Midbrain (tissue), 1 donor: ENCODE results near the gene JAG1.
"Not testable (repeated sequence)": the region's sequence is repeated elsewhere in the genome, so short reads cannot be mapped to it uniquely, and the experiment has no call there.

ENCODE experiments used
- DNase-seq: peaks from one replicate; lab custom pipeline; 2025; lab: John Stamatoyannopoulos, UW

JAG1 gene

DNA sequence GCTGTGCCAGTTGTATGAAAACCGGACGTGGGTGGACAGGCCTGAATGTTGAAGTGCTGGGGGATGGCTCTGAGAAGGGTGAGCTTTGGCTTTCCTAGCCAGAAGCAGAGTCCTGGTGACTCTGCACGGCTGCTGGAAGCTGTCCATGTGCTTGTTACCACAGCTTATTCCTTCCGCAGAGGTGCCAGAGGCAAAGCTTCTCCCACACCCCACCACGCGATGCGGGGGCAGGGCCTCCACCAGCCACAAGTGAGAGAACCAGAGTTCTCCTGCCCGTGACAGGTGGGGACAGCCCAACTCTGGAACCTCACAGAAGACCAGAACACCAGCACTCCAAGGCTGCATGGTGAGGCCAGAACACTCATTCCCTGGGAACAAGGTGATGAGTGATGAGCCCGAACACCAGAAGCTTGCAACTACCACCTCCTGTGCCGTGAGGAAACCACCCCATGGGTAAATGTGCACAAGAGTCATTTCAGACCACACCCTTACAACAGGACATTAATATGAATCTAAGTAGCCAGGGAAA lies 36.7 kb downstream of the JAG1 start:
- no peak for DNase-seq

DNA sequence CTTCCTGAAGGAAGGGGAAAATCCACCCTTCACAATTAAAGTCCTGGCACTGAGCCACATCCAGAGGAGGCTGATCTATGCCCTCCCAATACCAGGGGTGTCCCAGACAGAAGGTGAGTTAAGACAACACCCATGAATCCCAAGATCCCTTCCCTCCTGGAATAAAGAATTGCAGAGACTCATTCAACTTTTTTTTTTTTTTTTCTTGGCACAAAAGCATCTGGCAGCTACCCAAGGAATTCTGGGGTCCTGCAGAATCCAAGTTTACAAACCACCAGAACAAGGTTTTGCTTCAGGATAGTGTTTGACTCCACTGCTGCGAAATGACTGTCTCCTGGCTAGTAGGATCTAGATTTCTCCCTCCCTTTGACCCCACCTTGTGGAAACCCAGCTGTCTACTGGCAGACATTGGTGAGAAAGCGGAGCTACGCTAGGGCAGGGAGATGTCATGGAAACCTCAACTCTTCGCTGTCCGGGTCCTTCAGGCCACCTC lies 37.4 kb downstream of the JAG1 start:
- no peak for DNase-seq

DNA sequence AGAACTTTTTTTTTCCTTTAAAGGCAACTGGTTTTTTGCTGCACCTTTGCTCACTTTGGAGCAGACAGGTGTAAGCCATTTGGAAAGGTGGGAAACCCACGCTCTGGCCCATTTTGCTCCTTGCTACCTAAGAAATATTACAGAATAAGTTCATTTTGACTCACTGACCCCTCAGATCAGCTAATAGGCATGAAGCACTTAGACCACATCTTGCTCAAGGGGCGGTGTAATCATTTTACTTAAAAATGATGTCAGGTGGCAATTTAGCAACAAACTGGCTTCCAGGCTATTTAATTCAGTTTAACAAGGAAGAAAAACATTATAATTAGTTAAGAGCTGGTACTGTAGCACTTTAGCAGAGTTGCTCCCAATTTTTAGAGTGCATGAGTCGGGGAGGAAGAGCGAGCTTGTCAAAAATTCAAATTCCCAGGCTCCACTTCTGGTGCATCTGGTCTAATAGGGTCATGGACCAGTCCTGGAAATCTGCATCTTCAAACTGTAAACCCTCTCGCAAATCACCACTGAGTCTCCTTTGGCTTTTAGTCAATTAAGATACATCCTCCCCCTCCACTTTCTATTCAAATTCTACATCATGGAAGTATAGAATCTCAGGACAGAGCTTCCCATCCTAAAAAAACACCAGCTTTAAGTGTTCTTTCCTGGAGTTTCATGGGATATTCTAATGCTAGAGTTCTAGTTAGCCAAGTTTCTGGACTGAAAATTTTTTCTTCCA lies 38.2 kb downstream of the JAG1 start:
- no peak for DNase-seq

DNA sequence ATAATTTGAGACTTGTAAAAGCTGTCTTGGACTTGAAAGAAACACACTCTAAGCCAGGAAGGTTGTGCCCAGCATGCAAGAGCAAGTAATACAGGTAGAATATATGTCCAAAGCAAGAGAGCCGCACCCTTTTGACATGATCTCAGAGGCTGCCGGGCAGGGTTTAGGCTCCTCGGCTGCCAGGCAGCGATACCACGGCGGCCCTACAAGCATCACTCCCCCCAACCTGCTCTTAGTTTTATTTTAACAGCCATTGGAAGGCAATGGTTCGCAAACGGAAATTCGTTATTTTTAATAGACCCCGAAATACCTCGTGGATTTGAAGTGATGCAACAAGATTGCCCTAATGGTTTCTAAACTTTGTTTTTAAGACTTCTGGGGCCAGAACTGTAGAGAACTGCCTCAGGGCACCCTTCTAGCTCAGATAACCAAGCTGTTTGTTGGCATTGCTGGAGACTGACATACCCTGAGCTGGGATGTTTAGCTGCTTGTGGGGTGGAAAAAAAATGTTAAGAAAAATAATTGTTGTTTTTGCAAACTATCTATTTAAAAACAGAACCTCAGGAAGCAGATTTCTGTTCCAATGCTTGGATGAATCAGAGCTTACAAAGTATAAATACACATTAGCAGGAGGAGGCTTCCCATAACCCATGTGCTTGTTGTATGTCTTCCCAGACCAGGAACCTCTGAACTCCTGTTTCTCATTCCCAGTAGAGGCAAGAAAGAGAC lies 39.0 kb downstream of the JAG1 start:
- no peak for DNase-seq

DNA sequence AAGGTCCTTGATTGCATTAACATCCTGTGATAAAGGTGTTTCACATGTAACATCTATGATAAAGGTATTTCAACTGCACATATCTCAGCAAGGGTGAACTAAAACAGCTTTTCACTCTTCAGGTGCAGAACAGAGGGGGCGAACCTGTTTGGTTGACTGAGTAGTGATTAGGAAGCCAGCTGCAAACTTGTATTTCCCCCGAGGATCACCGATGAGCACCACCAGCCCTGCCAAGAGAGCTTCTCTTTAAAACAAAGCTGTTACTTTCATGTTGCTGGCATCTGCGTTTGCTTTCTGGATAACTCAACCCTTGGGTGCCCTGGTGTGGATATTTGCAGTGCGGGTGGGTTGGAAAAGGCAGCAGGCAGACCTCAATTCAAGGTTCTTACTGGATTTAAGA lies 39.6 kb downstream of the JAG1 start:
- no peak for DNase-seq

DNA sequence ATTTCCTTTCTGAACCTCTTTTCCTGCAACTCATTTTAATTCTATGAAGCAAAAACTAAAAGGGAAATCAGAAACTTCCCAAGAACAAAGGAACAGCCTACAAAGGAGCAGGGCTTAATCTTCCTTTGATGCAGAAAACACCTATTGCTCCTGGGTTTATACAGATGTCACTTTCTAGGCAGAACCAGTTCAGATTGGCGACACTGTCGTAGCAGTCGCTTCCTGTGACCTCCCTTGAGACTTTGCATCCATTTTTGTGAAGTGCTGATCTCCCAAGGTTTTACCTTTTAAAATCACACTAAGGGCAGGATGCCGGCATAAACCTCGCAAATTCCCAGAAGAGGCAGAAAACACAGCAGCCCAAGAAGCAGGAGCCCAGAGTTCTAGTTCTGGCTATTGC lies 40.1 kb downstream of the JAG1 start:
- no peak for DNase-seq

DNA sequence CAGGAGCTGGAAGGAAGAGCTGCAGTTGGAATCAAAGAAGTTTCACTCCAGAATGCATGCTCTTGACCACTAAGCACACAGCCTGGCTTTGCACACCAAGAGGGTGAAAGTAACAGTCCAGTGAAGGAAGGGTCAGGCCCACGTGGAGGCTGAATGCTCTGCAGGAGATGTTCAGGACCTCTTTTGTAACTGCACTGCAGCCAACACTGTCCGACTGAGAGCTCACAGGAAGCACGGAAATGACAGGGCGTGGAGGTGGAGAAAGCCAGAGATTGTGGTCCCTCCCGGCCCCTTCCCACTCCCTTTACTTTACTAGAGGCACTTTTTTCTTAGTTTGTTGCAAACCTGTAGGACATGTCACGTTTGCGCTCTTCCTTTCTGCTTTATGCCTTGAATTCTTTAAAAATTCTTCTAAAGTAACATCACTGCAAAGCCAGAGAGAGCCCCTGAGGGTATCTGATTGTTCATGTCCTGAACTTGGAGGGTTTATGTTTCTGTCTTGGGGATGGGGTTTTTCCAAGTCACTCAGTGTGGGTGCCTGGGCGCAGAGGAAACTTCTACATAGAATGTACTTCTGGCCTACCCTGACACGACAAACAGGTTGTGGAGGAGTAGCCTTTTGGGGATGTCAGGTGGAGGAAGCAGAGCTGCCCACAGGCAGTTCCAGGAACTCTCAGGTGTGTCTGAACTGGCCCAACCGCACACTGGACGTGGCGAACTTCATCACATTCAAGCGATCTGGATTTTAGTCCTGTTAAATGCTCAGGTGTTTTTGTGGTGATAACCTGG lies 40.9 kb downstream of the JAG1 start:
- DNase-seq: no peak

DNA sequence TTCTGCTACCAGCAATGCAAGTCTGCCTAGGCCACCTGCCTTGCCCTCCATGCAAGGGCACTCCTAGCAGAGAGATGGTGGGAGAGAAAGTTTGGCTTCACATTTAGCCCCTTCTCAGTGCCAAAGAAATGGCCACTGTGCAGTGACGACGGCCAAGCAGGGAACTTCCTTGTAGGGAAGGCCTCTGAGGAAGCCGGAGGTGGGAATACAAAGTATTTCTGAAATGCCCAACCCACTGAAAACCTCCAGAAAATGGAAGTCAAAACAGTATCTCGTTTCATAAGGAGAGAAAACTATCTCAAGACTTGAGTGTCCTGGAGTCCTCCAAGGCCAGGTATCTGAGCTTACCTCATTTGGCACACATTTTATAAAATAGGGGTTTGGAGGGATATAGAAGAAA lies 42.7 kb downstream of the JAG1 start:
- no peak for DNase-seq

DNA sequence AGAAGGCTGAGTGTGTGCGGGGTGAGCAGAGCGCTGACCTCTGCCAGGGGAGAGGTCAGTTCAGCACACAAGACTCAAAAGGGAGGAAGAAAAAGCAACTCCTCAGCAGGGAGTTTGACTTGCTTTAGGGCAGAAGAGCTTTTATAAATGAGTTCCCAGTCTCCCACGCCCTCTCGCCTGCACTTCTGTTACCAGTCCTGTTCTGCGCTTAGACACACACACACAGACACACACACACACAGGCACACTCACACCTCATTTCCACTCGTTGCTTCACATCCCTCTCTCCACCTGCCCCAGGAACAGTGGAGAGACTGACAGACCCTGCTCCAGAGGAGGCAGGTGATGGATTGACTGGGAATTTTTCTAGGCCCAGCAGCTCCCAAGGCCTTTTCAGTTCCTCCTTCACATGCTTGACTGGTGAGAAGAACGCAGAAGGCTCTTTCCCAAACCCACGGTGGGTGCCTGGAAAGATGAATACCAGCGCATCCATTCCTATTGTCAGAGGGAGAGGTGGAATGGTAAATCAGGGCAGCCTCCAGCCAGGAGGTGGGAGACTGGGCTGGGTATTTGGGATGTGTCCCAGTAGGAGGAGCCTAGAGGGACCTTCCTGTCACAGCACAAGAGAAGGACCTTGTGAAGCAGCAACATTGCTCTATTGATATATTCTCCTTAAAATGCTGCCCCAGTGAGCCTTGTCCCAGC lies 43.7 kb downstream of the JAG1 start:
- DNase-seq: no peak

DNA sequence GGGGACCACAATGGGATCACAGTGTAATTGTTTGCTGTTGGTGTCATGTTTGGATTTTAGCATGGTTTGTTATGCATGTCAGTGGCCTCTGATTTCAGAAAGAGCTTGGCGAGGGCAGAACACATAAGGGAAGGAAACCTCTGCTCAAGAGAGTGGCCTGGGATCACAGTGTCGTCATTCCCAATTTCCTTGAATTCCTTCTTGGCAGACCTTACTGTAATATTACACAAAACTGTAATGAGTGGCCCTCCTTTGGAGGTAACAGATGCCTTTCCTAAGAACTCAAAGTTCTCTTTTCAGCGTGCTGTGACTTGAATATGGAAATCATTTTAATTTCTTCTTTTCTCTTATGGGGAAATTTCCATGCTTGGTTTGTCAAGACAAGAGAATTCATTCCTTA lies 46.9 kb downstream of the JAG1 start:
- DNase-seq: no peak

DNA sequence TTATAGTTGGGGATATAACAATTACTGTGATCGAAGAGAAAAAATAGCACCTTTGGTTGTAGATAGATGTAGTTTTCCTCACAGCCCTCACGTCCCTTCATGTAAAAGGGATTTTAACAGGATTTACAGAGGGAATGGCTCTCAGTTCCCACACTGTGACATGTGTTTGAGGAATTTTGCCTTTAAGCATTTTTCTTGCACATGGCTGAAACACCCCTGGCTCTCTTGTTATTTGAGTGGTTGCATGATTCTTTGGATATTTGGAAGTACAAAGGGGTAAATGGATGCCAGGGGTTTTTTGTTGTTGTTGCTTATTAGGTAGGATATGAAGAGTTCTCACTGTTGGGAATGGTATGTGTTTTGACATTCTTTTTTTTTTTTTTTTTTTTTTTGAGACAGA lies 48.2 kb downstream of the JAG1 start:
- no peak for DNase-seq

DNA sequence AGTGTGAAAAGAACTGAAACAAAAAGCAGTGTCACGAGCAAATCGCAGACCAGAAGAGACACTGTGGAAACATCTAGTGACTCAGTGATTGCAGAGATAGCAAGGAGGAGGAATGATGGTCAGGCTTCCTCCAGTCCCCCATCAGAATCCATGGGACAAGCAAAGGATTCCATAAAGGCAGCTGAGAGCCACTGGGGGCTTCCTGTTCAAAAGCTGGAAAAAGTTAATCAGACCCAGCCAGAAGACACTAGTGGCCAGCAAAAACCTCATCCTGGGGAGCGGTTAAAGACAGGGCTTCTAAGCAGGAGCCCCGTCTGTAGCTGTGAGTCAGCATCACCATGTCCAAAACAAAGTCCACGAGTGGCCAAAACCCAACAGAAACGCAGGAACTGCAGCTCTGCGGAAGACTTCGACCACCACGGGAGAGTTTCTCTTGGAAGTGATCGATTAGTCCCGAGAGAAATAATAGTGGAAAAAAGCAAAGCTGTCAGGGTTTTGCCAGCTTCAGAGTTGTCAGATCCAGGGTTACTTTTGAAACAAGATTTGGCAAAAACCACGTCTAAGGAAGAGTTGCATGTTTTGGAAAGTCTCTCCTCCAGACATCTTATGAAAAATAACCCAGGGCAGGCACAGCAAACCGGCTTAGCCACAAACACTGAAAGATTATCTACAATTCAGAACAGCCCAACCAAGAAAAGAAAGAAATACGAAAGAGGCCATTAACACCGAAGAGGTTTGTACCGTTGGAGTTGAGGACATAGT lies 51.0 kb downstream of the JAG1 start:
- no peak for DNase-seq

DNA sequence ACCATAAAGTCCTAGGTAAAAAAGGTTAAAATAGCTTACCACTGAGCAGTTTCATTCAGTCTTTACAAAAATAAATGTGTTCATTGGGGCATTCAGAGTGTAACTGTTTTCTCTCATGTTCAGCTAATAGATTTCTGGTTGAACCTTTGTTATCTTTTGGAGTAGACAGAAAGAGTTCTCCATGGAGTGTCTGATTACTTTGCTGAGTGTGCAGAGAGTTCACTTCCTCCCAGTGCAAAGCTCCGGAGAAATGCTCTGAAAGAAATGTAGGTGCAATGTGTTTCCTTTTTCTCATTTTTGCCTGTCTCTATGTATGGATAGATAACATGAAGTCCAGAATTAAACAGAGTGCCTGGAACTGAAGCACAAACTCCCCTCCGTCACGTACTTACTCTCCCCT lies 52.6 kb downstream of the JAG1 start:
- DNase-seq: no peak

DNA sequence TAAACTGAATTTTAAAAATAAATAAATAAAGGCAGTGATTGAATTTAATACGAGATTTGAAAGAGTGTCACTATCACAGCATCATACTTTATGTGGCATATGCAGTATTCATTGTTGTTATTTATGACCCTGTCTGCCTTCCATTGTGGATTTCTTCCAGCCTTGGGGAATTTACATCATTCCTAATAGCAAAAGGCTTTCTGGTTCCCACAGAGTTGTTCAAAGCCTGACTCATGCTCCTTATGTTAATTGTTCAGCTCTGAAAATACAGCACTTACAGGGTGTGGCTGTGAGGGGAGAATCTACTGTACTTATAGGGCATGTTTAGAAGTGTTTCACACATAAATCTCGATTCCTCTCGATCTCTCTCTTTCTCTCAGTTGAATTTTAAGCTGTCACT lies 54.4 kb downstream of the JAG1 start:
- no peak for DNase-seq

DNA sequence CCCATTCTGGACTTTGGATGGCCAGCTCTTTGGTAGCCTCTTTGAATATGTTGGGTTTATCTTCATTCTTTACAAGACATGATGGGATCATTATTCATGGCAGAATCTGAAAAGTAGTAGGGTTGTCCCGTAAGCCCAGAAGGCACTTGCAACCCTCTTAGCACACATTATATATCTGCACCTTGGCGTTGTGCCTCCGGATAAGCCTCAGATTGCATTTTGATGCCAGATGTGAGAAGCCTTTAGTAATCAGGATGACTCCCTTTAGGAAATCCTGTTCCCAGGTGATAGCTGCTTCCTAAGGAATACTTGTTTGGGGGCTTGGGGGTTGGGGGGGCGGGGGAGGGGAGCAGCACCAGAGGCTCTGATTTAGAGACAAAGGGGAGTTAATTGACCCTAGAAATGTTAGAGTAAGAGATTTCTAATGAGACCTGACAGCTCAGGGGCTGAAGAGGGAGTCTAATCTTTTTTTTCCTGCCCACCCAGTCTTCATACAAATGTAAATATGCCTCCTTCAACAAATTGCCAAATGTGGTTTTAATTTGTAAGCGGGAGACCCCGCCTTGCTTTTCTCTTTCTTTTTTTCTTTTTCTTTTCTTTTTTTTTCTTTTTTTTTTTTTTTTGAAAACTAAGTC lies 55.1 kb downstream of the JAG1 start:
- DNase-seq: no peak

DNA sequence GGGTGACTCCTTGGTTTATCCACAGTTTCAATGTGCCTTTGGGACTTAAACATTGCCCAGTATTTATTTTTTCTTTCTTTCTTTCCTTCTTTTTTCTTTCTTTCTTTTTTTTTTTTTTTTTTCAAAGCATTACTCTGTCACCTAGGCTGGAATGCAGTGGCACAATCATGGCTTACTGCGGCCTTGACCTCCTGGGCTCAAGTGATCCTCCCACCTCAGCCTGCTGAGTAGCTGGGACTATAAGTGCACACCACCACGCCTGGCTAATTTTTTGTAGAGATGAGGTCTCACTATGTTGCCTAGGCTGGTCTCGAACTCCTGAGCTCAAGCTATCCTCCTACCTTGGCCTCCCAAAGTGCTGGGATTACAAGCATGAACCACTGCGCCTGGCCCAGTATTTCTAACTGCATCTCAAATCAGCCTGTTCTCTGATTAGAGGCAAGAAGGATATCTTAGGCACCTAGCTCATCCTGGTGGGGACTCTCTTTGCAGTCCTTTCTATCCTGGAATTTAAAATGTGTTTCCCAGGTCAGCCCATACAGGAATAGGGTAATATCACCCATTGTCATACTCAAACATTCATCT lies 56.2 kb downstream of the JAG1 start:
- not testable (repeated sequence) for DNase-seq

DNA sequence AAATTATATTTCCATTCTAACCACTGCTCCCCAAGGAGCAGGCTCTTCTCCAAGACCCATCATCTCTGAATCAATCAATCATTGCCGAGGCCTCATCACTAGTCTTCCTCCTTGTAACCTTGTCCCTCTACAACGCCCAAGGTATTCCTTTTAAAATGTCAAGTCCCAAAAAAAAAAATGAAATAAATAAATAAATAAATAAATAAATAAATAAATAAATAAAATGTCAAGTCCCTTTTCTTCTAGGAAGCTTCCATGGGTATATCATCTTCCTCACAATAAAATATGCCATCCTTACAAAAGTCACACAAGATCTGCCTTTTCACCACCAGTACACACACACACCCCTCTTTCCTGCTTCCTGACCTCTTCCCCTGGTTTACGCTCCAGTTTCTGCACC lies 57.6 kb downstream of the JAG1 start:
- DNase-seq: no peak

DNA sequence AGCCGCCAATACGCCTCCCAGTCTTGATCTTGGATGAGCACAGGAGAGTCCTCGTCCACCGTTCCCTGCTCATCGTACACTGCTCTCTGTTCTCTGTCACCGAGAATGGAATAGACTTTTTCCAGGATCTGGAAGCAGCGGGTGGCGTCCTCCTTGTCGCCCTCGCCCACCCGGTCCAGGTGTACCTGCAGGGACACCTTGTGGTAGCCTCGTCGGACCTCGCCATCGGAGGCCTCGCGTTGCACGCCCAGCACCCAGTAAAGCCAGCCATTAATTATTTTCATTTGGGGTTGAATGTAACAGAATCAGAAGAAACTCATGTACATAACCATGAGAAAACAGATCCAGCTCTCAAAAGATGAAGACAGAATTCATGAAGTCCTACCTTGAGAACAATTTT lies 59.9 kb downstream of the JAG1 start:
- no peak for DNase-seq

DNA sequence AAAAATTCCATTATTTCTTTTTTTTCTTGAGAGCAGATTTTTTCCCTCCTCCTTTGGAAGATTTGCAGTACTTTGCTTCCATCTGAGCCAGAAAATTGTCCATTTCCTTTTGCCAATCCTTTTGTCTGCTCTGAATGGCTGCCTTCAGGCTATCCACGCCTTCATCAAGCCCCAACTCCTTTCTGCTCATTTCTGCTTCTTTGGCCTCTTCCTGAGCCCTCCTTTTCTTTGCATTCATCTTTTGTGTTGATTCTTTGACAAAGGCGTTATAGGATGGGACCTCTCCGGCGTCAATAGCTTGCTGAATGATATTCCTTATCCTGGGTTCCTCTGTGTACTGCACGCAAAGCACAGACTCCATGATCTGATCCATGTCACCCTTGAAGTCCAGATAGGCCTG lies 60.4 kb downstream of the JAG1 start:
- DNase-seq: not testable (repeated sequence)

DNA sequence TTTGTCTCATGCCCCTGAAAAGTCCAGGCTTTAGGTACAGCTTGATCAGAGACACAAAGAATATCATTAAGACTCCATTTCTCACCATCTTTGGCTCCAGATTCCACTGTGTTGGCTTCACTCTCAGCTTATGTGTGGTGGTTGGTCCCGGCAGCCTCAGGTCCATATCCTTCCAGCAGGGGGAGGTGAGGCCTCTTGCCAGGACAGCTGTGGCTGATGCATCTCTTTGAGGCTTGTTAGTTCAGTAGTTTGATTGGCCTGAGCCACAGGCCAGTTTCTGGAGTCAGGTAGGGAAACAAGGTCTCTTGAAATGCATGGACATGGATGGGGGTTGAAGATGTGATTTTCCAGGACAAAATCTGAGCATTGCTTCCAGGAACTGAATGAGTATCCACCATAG lies 62.4 kb downstream of the JAG1 start:
- DNase-seq: no peak
